Coronary artery (tissue), 2 donors: Measurements from ENCODE around the gene ATAD2B.

ENCODE experiments used
- DNase-seq: peaks from one replicate; pipeline ENCODE4 v3.0.0-alpha.2; 2017; ENCODE audit warnings: low spot score
- H3K27ac ChIP-seq, 2 donors: fragments of 200-600 bp; sonication (generic); one replicate each; pipeline ENCODE4 v1.5.1; 2016 to 2019
- H3K4me3 ChIP-seq: fragments of 200-600 bp; sonication (generic); 2 replicates; pipeline ENCODE4 v1.5.1; 2016; ENCODE audit warnings: mild to moderate bottlenecking, moderate library complexity
- CTCF ChIP-seq: fragments of 200-600 bp; sonication (generic); IDR thresholded peaks from one replicate; pipeline ENCODE4 v1.5.1; 2019; ENCODE audit warnings: antibody characterized with exemption

ATAD2B gene

GRCh38 chr2:23926290-23926749 lies 603 bp downstream of the ATAD2B start:
- DNase-seq: peak; percentile 79
- H3K27ac ChIP-seq: peak overlapping the region; percentile 91 to 97

GRCh38 chr2:23925702-23926289 lies 1.1 kb downstream of the ATAD2B start:
- TF ChIP-seq CTCF: no peak
- Histone ChIP-seq H3K27ac (peak overlapping the region; percentile 91 to 97), H3K4me3 (peak overlapping the region; percentile 86)
- DNase-seq: no peak

More at GRCh38 chr2:23926290-23926749, 603 bp downstream of the ATAD2B start:
- TF ChIP-seq CTCF: no peak
- H3K4me3 ChIP-seq: peak overlapping the region; percentile 86

GRCh38 chr2:23924589-23925359 lies 2.1 kb downstream of the ATAD2B start:
- TF ChIP-seq CTCF: no peak
- H3K27ac ChIP-seq: peak overlapping the region; percentile 91 to 97
- peak overlapping the region; percentile 86 for H3K4me3 ChIP-seq
- DNase-seq: no peak

GRCh38 chr2:23918837-23919489 lies 8.0 kb downstream of the ATAD2B start:
- H3K4me3 ChIP-seq: no peak overlapping the region
- no peak for TF ChIP-seq CTCF
- H3K27ac ChIP-seq: no peak overlapping the region
- no peak for DNase-seq

GRCh38 chr2:23916727-23917405 lies 10.1 kb downstream of the ATAD2B start:
- Histone ChIP-seq H3K27ac (peak overlapping the region in 1 of 2 donors; percentile 13), H3K4me3 (no peak overlapping the region)
- DNase-seq: no peak
- no peak for TF ChIP-seq CTCF

- no peak for DNase-seq
- no peak overlapping the region for H3K27ac ChIP-seq
- no peak overlapping the region for H3K4me3 ChIP-seq
- no peak for TF ChIP-seq CTCF
These were observed 11.6 kb downstream of the ATAD2B start for GRCh38 chr2:23915327-23915726.
